GM18517 (cell line): Measurements from ENCODE around the gene SERHL2.
"Not testable (repeated sequence)": the region's sequence is repeated elsewhere in the genome, so short reads cannot be mapped to it uniquely, and the experiment has no call there.

Experiments
- ATAC-seq: cut with Tn5 transposase; IDR thresholded peaks from one replicate; pipeline ENCODE4 v1.9.1; 2021; ENCODE audit warnings: mild to moderate bottlenecking, moderate library complexity; ENCODE audit not compliant: unreplicated experiment

Gene SERHL2

GRCh38 chr22:42603427-42603826, 49.7 kb downstream of the SERHL2 start:
- no peak for ATAC-seq

GRCh38 chr22:42604403-42604802, 50.6 kb downstream of the SERHL2 start:
- ATAC-seq: no peak

GRCh38 chr22:42607641-42608040, 53.9 kb downstream of the SERHL2 start:
- not testable (repeated sequence) for ATAC-seq

- ATAC-seq: no peak
Observed at GRCh38 chr22:42608136-42608822, 54.5 kb downstream of the SERHL2 start.

- ATAC-seq: no peak
Observed at GRCh38 chr22:42608823-42609361, 55.1 kb downstream of the SERHL2 start.

- no peak for ATAC-seq
Observed at GRCh38 chr22:42610186-42610585, 56.4 kb downstream of the SERHL2 start.

- ATAC-seq: no peak
Observed at GRCh38 chr22:42611051-42611450, 57.3 kb downstream of the SERHL2 start.

GRCh38 chr22:42612336-42612735, 58.6 kb downstream of the SERHL2 start:
- no peak for ATAC-seq

GRCh38 chr22:42613872-42614301, 60.1 kb downstream of the SERHL2 start:
- no peak for ATAC-seq

- peak; percentile 71 for ATAC-seq
Observed at GRCh38 chr22:42614312-42615091, 60.7 kb downstream of the SERHL2 start, which contains the start of gene POLDIP3. TSS of gene POLDIP3 (minus strand) at chr22:42614883. CDS start at chr22:42614857, 26 bp downstream.

- peak; percentile 64 for ATAC-seq
Observed at GRCh38 chr22:42615092-42615859, 61.5 kb downstream of the SERHL2 start.

GRCh38 chr22:42615860-42616175, 62.1 kb downstream of the SERHL2 start:
- ATAC-seq: not testable (repeated sequence)

- ATAC-seq: no peak
Observed at GRCh38 chr22:42617155-42617983, 63.6 kb downstream of the SERHL2 start.

- ATAC-seq: no peak
Observed at GRCh38 chr22:42619261-42620063, 65.7 kb downstream of the SERHL2 start.

- ATAC-seq: no peak
Observed at GRCh38 chr22:42620084-42620483, 66.3 kb downstream of the SERHL2 start.

GRCh38 chr22:42621505-42622002, 67.8 kb downstream of the SERHL2 start:
- ATAC-seq: no peak

GRCh38 chr22:42622061-42622710, 68.4 kb downstream of the SERHL2 start:
- ATAC-seq: no peak

- no peak for ATAC-seq
Observed at GRCh38 chr22:42623301-42623751, 69.6 kb downstream of the SERHL2 start.
